HepG2 (cell line): Measurements from ENCODE around the gene ABTB2. TPM values are rescaled to one million over a fixed set of nuclear protein-coding genes. Genes with fewer than 3 reads are reported as not detected.

Experiments
- ATAC-seq: fragments of 200-7000 bp; cut with Tn5 transposase; 3 replicates; pipeline ENCODE4 v1.9.1; 2020; ENCODE audit warnings: mild to moderate bottlenecking, moderate library complexity
- BruUV-seq: library from RNA; stranded (reverse); fragments of 400-500 nt; replicated peaks from 2 replicates; lab custom pipeline; 2021; lab: Mats Ljungman, UMichigan
- CTCF ChIA-PET: fragments of 300-600 bp; formaldehyde crosslinking; extraction: SDS; loops from one replicate; lab custom pipeline; 2021; ENCODE audit warnings: low total read pairs, inconsistent platforms, low intra/inter-chr PET ratio; lab: Yijun Ruan, JAX
- POLR2A ChIA-PET: fragments of 350-600 bp; sonication (Branson Sonifier 250); formaldehyde crosslinking; loops from one replicate; lab custom pipeline; 2020; ENCODE audit warnings: antibody characterized with exemption, inconsistent platforms; lab: Yijun Ruan, JAX
- DNase-seq: peaks from one replicate; pipeline ENCODE4 v3.0.0-alpha.2; 2015; ENCODE audit warnings: low spot score
- FAIRE-seq: peaks from 3 replicates; lab custom pipeline; 2011; peaks lifted over from hg19 to GRCh38; lab: Jason Lieb, UNC
- H2AFZ ChIP-seq: one replicate; pipeline ENCODE4 v1.6.1; 2011; ENCODE audit warnings: low read length, inconsistent platforms
- H3K27ac ChIP-seq: fragments of 300-600 bp; 3 replicates; pipeline ENCODE4 v1.8.0; 2011; ENCODE audit warnings: mixed run types, mild to moderate bottlenecking, mixed read lengths, low read length, inconsistent platforms; ENCODE audit not compliant: insufficient read depth; ENCODE audit errors: extremely low read length
- H3K27me3 ChIP-seq, 2 experiments: fragments of 200-600 bp in 1 of 2; 2 replicates in 1 of 2; 3 replicates in 1 of 2; pipeline versions ENCODE4 v1.6.0 to v1.8.0; 2011; ENCODE audit warnings: low read length in 2 of 2, mild to moderate bottlenecking in 2 of 2, moderate library complexity in 2 of 2, inconsistent platforms in 1 of 2; ENCODE audit not compliant: insufficient read depth in 2 of 2, control insufficient read depth in 1 of 2
- H3K36me3 ChIP-seq, 2 experiments: fragments of 200-600 bp in 1 of 2; replicated peaks in 1 of 2; 2 replicates in 1 of 2; 3 replicates in 1 of 2; pipeline versions ENCODE4 v1.5.1 to v1.8.0; 2011; ENCODE audit warnings: low read length in 2 of 2, inconsistent platforms in 1 of 2; ENCODE audit not compliant: insufficient read depth in 2 of 2, control insufficient read depth in 1 of 2
- H3K4me1 ChIP-seq: 2 replicates; pipeline ENCODE4 v1.5.1; 2012; ENCODE audit warnings: low read length, inconsistent platforms; ENCODE audit not compliant: insufficient read depth
- H3K4me2 ChIP-seq: 2 replicates; pipeline ENCODE4 v1.6.0; 2011; ENCODE audit warnings: low read depth, low read length, inconsistent platforms
- H3K4me3 ChIP-seq, 3 experiments: fragments of 200-600 bp in 1 of 3; sonication (generic), shearing (Covaris generic) in 1 of 3; replicated peaks in 1 of 3; 2 replicates each; pipeline ENCODE4 v1.5.1; 2011 to 2016; ENCODE audit warnings: low read length in 3 of 3, inconsistent platforms in 2 of 3, low read depth in 2 of 3, mild to moderate bottlenecking in 2 of 3, control low read depth in 1 of 3, mixed read lengths in 1 of 3; ENCODE audit not compliant: insufficient read depth in 1 of 3
- H3K79me2 ChIP-seq: one replicate; pipeline ENCODE4 v1.6.1; 2011; ENCODE audit warnings: low read length, inconsistent platforms; ENCODE audit not compliant: insufficient read depth
- H3K9ac ChIP-seq: 2 replicates; pipeline ENCODE4 v1.6.0; 2011; ENCODE audit warnings: mild to moderate bottlenecking, low read depth, low read length, inconsistent platforms; ENCODE audit not compliant: insufficient read depth
- H3K9me3 ChIP-seq: 2 replicates; pipeline ENCODE4 v1.5.1; 2012; ENCODE audit warnings: mild to moderate bottlenecking, low read length
- H4K20me1 ChIP-seq: 2 replicates; pipeline ENCODE4 v1.6.0; 2011; ENCODE audit warnings: inconsistent platforms, mild to moderate bottlenecking, low read length, moderate library complexity; ENCODE audit not compliant: insufficient read depth
- AGO2 ChIP-seq: fragments of 200-400 bp; formaldehyde crosslinking; optimal IDR thresholded peaks from 2 replicates; pipeline ENCODE3; 2017; ENCODE audit warnings: mild to moderate bottlenecking, low read depth, low read length, moderate library complexity
- CREB1 ChIP-seq, 2 experiments: fragments of 450-650 bp in 1 of 2; IDR thresholded peaks; 2 replicates each; pipeline ENCODE4 v1.6.1; 2016 to 2017; ENCODE audit warnings: control low read depth in 1 of 2, mild to moderate bottlenecking in 1 of 2, missing compliant biosample characterization in 1 of 2, missing genetic modification characterization in 1 of 2
- FUBP1 ChIP-seq: sonication (generic); formaldehyde crosslinking; IDR thresholded peaks from 2 replicates; pipeline ENCODE4 v1.5.1; 2020; ENCODE audit warnings: missing genetic modification reagents, mild to moderate bottlenecking, borderline replicate concordance
- GABPA ChIP-seq, 2 experiments: IDR thresholded peaks; 2 replicates each; pipeline ENCODE4 v1.6.1; 2011 to 2016; ENCODE audit warnings: low read depth in 2 of 2, low read length in 1 of 2, missing biosample characterization in 1 of 2, missing genetic modification characterization in 1 of 2
- GTF3A ChIP-seq: sonication (generic); formaldehyde crosslinking; conservative IDR thresholded peaks from 2 replicates; pipeline ENCODE4 v1.4.0; 2020; ENCODE audit warnings: mild to moderate bottlenecking, missing genetic modification reagents
- MYC ChIP-seq: sonication (generic); formaldehyde crosslinking; IDR thresholded peaks from 2 replicates; pipeline ENCODE4 v1.9.0; 2021; ENCODE audit warnings: missing genetic modification reagents, borderline replicate concordance
- SP140L ChIP-seq: sonication (generic); formaldehyde crosslinking; IDR thresholded peaks from 2 replicates; pipeline ENCODE4 v1.4.0; 2020; ENCODE audit warnings: missing genetic modification reagents, borderline replicate concordance
- ZBED4 ChIP-seq: sonication (generic); formaldehyde crosslinking; IDR thresholded peaks from 2 replicates; pipeline ENCODE4 v1.4.0; 2020; ENCODE audit warnings: missing genetic modification reagents, borderline replicate concordance
- ZFY ChIP-seq: sonication (generic); formaldehyde crosslinking; IDR thresholded peaks from 2 replicates; pipeline ENCODE4 v1.4.0; 2020; ENCODE audit warnings: missing genetic modification reagents
- ZNF317 ChIP-seq: sonication (generic); formaldehyde crosslinking; IDR thresholded peaks from 2 replicates; pipeline ENCODE4 v1.5.0; 2020; ENCODE audit warnings: mild to moderate bottlenecking, missing genetic modification reagents
- ZNF510 ChIP-seq: sonication (generic); formaldehyde crosslinking; IDR thresholded peaks from 2 replicates; pipeline ENCODE4 v1.4.0; 2020; ENCODE audit warnings: low read depth, mild to moderate bottlenecking, missing genetic modification reagents
- WGBS: methylation state at CpG from one replicate; pipeline ENCODE4 v1.1.6; 2017; ENCODE audit warnings: low lambda C conversion rate; 5-methylcytosine and 5-hydroxymethylcytosine counted together
- in situ Hi-C: cut with HindIII; loops from 2 replicates; pipeline ENCODE4 v1.10.0; 2017; ENCODE audit warnings: low pct_unique_long_range_greater_than_20kb; ENCODE audit not compliant: extremely low pct_ligation_motif_present
- intact Hi-C: fragments of 100-400 bp; cut with micrococcal nuclease; formaldehyde crosslinking; loops from one replicate; pipeline ENCODE4 v1.10.0; 2022; ENCODE audit not compliant: unreplicated experiment
- polyA plus RNA-seq, 8 experiments: library from polyadenylated mRNA; depleted of rRNA in 3 of 8; stranded (reverse) in 7 of 8; unstranded in 1 of 8; fragments of >200 nt; fragmentation: Illumina TruSeq in 4 of 8; extraction: Trizol in 4 of 8; gene quantifications; 2 replicates each; pipeline versions ENCODE4 v1.2.1 to v1.2.3, GENCODE V29; 2011 to 2016; ENCODE audit warnings: low read depth in 4 of 8, missing spikeins in 1 of 8, mixed read lengths in 1 of 8; ENCODE audit not compliant: insufficient read depth in 1 of 8
- total RNA-seq, 5 experiments: library from RNA; depleted of rRNA; stranded (reverse); fragments of >200 nt; fragmentation: Illumina TruSeq; extraction: Trizol; gene quantifications; 2 replicates each; pipeline ENCODE4 v1.2.3, GENCODE V29; 2016; ENCODE audit warnings: low read depth in 1 of 5

ABTB2 gene
- total and polyA plus RNA-seq, 2 of the 13 experiments (the other 11 are each of a cell fraction or from before 2014, with no cell fraction given): 5.1 to 15.4 TPM

DNA sequence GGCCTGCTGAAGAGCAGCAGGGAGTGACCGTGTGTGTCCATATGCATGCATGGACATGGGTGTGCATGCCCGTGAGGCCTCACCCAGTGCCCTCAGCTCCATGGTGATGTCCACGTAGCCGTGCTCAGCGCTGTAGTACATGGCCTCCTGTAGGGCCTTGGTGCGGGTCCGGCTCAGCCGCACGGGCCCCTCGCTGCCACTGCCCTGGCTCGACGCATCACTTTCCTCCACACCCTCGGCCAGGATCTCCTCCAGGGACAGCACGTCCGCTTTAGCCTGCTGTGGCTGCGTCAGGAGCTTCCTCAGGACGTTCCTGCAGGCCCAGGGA lies 195.4 kb downstream of the ABTB2 start:
- Histone ChIP-seq H3K4me1 (no peaks in the 10 kb centered on the region), H3K4me3 (no peak overlapping the region), H2AFZ (no peak overlapping the region), H3K9me3 (no peaks in the 10 kb centered on the region), H3K27ac (no peak overlapping the region), H3K36me3 (peaks cover 35 to 72% of the 10 kb centered on the region in 2 experiments; a peak in 4 of 5 replicates), H3K4me2 (no peak overlapping the region), H3K79me2 (no peaks in the 10 kb centered on the region), H3K9ac (no peak overlapping the region), H3K27me3 (no peaks in the 10 kb centered on the region), H4K20me1 (no peaks in the 10 kb centered on the region)
- ChIA-PET CTCF (no interaction called here), POLR2A (interaction anchor here (0.6 kb wide), 1 partner anchor 25 kb away, joined by 3 read pairs; no protein-coding TSS in a partner anchor)
- intact Hi-C loops (no loop called here), in situ Hi-C loops (loop anchor here (10.0 to 25.0 kb wide), 2 partner anchors 332 to 750 kb away; partner anchors contain the start of genes APIP and PDHX)
- FAIRE-seq: no peak
- WGBS: 98% methylated on average over 12 of the region's 17 CpGs
- BruUV-seq: no TSS peak
- TF ChIP-seq ZNF510 (CRISPR knock-in tag) (no peak), CREB1 (IDR thresholded peaks at IDR 0.05) (no peak), CREB1 (CRISPR knock-in tag; IDR thresholded peaks at IDR 0.05) (no peak), GTF3A (CRISPR knock-in tag) (no peak), GABPA (IDR thresholded peaks at IDR 0.05; ENCODE audit: low read depth, low read length) (no peak), GABPA (CRISPR knock-in tag; IDR thresholded peaks at IDR 0.05; ENCODE audit: low read depth) (no peak), ZNF317 (CRISPR knock-in tag) (no peak), AGO2 (peak; percentile 79)
- no peak for DNase-seq
- no peak for ATAC-seq

DNA sequence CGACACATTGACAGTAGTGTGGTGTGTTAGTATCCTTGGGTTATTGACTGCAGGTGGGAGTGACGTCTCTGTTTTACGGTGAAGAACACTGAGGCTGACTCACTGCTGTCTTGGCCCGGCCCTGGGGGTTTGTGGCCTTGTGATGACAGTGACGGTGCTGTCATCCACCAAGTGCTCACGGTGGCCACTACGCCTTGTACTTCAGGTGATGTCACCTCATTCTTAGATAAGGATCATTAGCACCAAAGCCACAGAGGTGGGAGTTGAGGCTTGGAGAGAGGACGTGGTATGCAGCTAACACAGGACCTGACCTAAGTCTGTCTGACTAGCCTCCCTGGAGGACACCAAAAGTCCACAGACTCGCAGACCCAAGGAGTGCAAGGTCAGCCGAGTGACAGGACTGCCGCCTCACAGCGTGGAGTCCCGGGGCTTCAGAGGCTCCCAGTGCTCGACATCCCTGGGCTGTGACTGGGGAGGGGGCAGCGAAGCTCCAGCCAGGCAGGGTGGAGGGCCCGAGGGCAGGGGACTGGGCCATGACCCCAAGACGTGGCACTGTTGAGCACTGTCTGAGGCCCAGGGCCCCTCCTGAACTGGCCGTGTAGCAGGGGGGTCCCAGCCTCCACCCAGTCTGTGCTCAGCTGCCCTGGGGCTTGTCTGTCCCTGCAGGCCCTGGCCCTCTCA lies 195.9 kb downstream of the ABTB2 start:
- Histone ChIP-seq H2AFZ (no peak overlapping the region), H3K27ac (no peak overlapping the region), H3K4me1 (no peaks in the 10 kb centered on the region), H3K4me3 (no peak overlapping the region), H3K36me3 (peaks cover 33 to 67% of the 10 kb centered on the region in 2 experiments; a peak in 4 of 5 replicates), H3K9ac (no peak overlapping the region), H3K4me2 (no peak overlapping the region), H3K9me3 (no peaks in the 10 kb centered on the region), H4K20me1 (no peaks in the 10 kb centered on the region), H3K79me2 (no peaks in the 10 kb centered on the region), H3K27me3 (no peaks in the 10 kb centered on the region)
- intact Hi-C loops: no loop called here
- DNase-seq: no peak
- FAIRE-seq: no peak
- BruUV-seq: no TSS peak
- no peak for TF ChIP-seq FUBP1 (CRISPR knock-in tag)
- no peak for TF ChIP-seq MYC (CRISPR knock-in tag)
- TF ChIP-seq ZBED4 (CRISPR knock-in tag): no peak
- no peak for TF ChIP-seq ZFY (CRISPR knock-in tag)
- TF ChIP-seq SP140L (CRISPR knock-in tag): no peak
- ChIA-PET CTCF (no interaction called here), POLR2A (interaction anchor here (0.6 kb wide), 1 partner anchor 25 kb away, joined by 3 read pairs; no protein-coding TSS in a partner anchor)
- WGBS: 99% methylated on average over 9 of the region's 18 CpGs
- ATAC-seq: peak; percentile 5; the same call in 2 of the 3 replicates
- in situ Hi-C loops: loop anchor here (10.0 to 25.0 kb wide), 2 partner anchors 333 to 750 kb away; partner anchors contain the start of genes APIP and PDHX
